Progenitor cell of endocrine pancreas (in vitro differentiated cells): Measurements from ENCODE around the gene NEK4. TPM values are rescaled to one million over a fixed set of nuclear protein-coding genes. Genes with fewer than 3 reads are reported as not detected.

ENCODE experiments used
- DNase-seq: peaks from one replicate; pipeline ENCODE4 v3.0.0; 2021; ENCODE audit warnings: low spot score; ENCODE audit not compliant: unreplicated experiment
- H3K27ac Mint-ChIP-seq: 2 replicates; pipeline ENCODE4 v1.8.0; 2021; ENCODE audit warnings: mild to moderate bottlenecking, moderate library complexity, mixed read lengths
- H3K27me3 Mint-ChIP-seq: 2 replicates; pipeline ENCODE4 v1.8.0; 2021; ENCODE audit warnings: mixed read lengths
- H3K36me3 Mint-ChIP-seq: 2 replicates; pipeline ENCODE4 v1.8.0; 2022; ENCODE audit warnings: mixed read lengths; ENCODE audit not compliant: insufficient read depth
- H3K4me1 Mint-ChIP-seq: 2 replicates; pipeline ENCODE4 v1.8.0; 2021; ENCODE audit warnings: low read depth, mixed read lengths
- H3K4me3 Mint-ChIP-seq: 2 replicates; pipeline ENCODE4 v1.8.0; 2021; ENCODE audit warnings: low read depth, mild to moderate bottlenecking, moderate library complexity, mixed read lengths
- H3K9me3 Mint-ChIP-seq: 2 replicates; pipeline ENCODE4 v1.8.0; 2021; ENCODE audit warnings: low read depth, mixed read lengths
- CTCF ChIP-seq: fragments of 200-600 bp; sonication (generic); IDR thresholded peaks from one replicate; pipeline ENCODE4 v1.5.0; 2021; ENCODE audit warnings: antibody characterized with exemption, mild to moderate bottlenecking; ENCODE audit not compliant: unreplicated experiment
- total RNA-seq: library from RNA; stranded (reverse); gene quantifications from 2 replicates; pipeline ENCODE4 v1.2.1, GENCODE V29; 2021

NEK4 gene
- total RNA-seq, 1 donor from 2014 or later, result 51.1 TPM

- Mint-ChIP-seq H3K9me3 (no peaks in the 10 kb centered on the region), H3K4me3 (no peak overlapping the region), H3K4me1 (no peaks in the 10 kb centered on the region), H3K36me3 (peaks cover 16% of the 10 kb centered on the region), H3K27me3 (no peaks in the 10 kb centered on the region), H3K27ac (no peak overlapping the region)
- no peak for TF ChIP-seq CTCF
- DNase-seq, result no peak
Measured at GRCh38 chr3:52721002-52721729, 49.6 kb downstream of the NEK4 start.

GRCh38 chr3:52719618-52720017 is 51.1 kb downstream of the NEK4 start:
- no peak for TF ChIP-seq CTCF
- Mint-ChIP-seq H3K4me1 (no peaks in the 10 kb centered on the region), H3K27me3 (no peaks in the 10 kb centered on the region), H3K27ac (no peak overlapping the region), H3K36me3 (peaks cover 12% of the 10 kb centered on the region), H3K4me3 (no peak overlapping the region), H3K9me3 (no peaks in the 10 kb centered on the region)
- no peak for DNase-seq

GRCh38 chr3:52715714-52716305 is 54.9 kb downstream of the NEK4 start:
- TF ChIP-seq CTCF, result no peak
- H3K27me3 Mint-ChIP-seq, result no peaks in the 10 kb centered on the region
- no peaks in the 10 kb centered on the region for H3K9me3 Mint-ChIP-seq
- no peak overlapping the region for H3K27ac Mint-ChIP-seq
- no peak overlapping the region for H3K4me3 Mint-ChIP-seq
- H3K4me1 Mint-ChIP-seq, result no peaks in the 10 kb centered on the region
- no peak for DNase-seq
- peaks cover 16% of the 10 kb centered on the region for H3K36me3 Mint-ChIP-seq

- Mint-ChIP-seq H3K9me3 (no peaks in the 10 kb centered on the region), H3K36me3 (peaks cover 12% of the 10 kb centered on the region), H3K4me3 (peak overlapping the region; percentile 40), H3K27ac (no peak overlapping the region), H3K4me1 (no peaks in the 10 kb centered on the region), H3K27me3 (no peaks in the 10 kb centered on the region)
- peak; percentile 27 for TF ChIP-seq CTCF
- DNase-seq, result peak; percentile 46
Measured at GRCh38 chr3:52714335-52715302, 56.1 kb downstream of the NEK4 start.
